Muscle layer of duodenum (tissue), 2 donors: ENCODE data around the gene PTGIR.
A peak's percentile ranks its signal among the peaks of the same experiment; 100 is the strongest.

ENCODE experiments used
- H3K27ac ChIP-seq: one replicate; pipeline ENCODE4 v1.7.0; 2013; ENCODE audit warnings: mild to moderate bottlenecking, low read length
- H3K27me3 ChIP-seq: one replicate; pipeline ENCODE4 v1.7.0; 2013; ENCODE audit warnings: low read depth, mild to moderate bottlenecking, control low read depth, low read length
- H3K36me3 ChIP-seq, 2 donors: one replicate each; pipeline ENCODE4 v1.7.0; 2013; ENCODE audit warnings: low read length in 2 of 2, control low read depth in 1 of 2, mild to moderate bottlenecking in 1 of 2; ENCODE audit not compliant: insufficient read depth in 2 of 2, control insufficient read depth in 1 of 2
- H3K4me1 ChIP-seq, 2 donors: one replicate each; pipeline ENCODE4 v1.7.0; 2013; ENCODE audit warnings: low read length in 2 of 2, mild to moderate bottlenecking in 2 of 2, control low read depth in 1 of 2, moderate library complexity in 1 of 2; ENCODE audit not compliant: insufficient read depth in 2 of 2, control insufficient read depth in 1 of 2
- H3K4me3 ChIP-seq, 2 donors: one replicate each; pipeline ENCODE4 v1.7.0; 2013; ENCODE audit warnings: low read length in 2 of 2, low read depth in 1 of 2, mild to moderate bottlenecking in 1 of 2
- H3K9me3 ChIP-seq, 2 donors: one replicate each; pipeline ENCODE4 v1.7.0; 2013; ENCODE audit warnings: low read length in 2 of 2, control low read depth in 1 of 2, mild to moderate bottlenecking in 1 of 2; ENCODE audit not compliant: control insufficient read depth in 1 of 2
- donor health status: healthy.

Gene PTGIR

DNA sequence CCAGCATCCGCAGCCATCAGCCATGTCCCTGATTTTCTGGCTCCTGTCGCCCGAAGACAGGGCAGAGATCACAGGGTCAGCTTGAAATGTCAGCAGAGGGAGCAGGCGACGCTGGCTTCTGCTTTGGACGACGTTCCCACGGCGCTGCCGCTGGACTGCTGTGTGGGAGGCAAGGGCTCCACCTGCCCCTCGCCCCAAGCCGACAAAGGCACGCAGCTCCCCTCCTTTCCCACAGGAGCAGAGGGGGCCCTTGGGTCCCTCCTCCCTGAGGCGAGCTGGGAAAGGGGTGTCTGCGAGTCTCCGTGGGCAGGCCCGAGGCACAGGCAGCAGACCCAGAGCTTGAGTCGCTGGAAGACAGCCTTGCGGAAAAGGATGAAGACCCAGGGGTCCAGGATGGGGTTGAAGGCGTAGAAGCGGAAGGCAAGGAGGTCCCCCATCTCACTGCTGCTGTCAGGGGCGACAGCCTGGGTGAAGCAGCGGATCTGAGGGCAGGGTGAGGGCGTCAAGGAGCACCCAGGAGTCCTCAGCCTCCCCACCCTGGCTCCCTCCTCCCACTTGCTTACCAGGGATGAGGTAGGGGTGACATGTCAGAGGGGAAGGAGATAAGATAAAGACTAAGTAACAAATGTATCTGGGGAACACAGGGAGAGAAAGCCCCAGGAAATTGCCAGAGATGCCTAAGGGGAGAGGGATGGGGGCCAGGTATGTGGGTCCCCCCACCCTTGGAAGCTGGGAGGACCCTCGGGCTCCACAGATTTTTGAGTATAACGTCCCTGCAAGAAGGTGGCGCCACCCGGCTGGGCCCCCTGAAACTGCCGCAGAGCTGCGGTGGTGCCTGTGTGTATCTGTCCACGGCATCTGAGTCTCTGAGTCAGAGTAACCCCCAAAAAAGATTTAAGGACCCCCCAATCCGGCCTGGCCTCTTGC is 3.4 kb downstream of the PTGIR start:
- Histone ChIP-seq H3K9me3 (no peaks in the 10 kb centered on the region), H3K27ac (peak overlapping the region; percentile 74), H3K4me3 (peak overlapping the region; percentile 42 to 46), H3K27me3 (no peaks in the 10 kb centered on the region), H3K36me3 (no peaks in the 10 kb centered on the region), H3K4me1 (peaks cover 20 to 63% of the 10 kb centered on the region in 2 donors)

GRCh38 chr19:46620716-46621115 is 4.2 kb downstream of the PTGIR start:
- Histone ChIP-seq H3K36me3 (no peaks in the 10 kb centered on the region), H3K27me3 (no peaks in the 10 kb centered on the region), H3K9me3 (no peaks in the 10 kb centered on the region), H3K4me3 (peak overlapping the region; percentile 42 to 46), H3K4me1 (peaks cover 15 to 63% of the 10 kb centered on the region in 2 donors), H3K27ac (peak overlapping the region; percentile 74)

DNA sequence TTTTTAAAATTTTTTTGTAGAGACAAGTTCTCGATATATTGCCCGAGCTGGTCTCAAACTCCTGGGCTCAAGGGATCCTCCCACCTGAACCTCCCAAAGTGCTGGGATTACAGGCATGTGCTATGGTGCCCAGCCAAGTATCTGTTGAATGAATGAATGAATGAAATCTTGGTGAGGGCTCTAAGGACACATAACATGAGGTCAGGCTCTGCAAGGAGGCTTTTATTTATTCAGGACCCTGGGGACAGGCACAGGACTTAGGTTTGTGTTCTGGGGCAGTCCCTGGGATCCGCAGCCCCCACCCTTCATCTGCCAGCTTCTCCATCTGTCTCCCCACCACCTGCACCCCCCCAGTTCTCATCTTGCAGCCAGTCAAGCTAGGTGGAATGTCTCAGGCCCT is 4.6 kb downstream of the PTGIR start:
- H3K36me3 ChIP-seq = no peaks in the 10 kb centered on the region
- H3K27ac ChIP-seq = no peak overlapping the region
- no peaks in the 10 kb centered on the region for H3K9me3 ChIP-seq
- H3K27me3 ChIP-seq = no peaks in the 10 kb centered on the region
- peaks cover 11 to 59% of the 10 kb centered on the region in 2 donors for H3K4me1 ChIP-seq
- H3K4me3 ChIP-seq = peak overlapping the region in 1 of 2 donors; percentile 46

DNA sequence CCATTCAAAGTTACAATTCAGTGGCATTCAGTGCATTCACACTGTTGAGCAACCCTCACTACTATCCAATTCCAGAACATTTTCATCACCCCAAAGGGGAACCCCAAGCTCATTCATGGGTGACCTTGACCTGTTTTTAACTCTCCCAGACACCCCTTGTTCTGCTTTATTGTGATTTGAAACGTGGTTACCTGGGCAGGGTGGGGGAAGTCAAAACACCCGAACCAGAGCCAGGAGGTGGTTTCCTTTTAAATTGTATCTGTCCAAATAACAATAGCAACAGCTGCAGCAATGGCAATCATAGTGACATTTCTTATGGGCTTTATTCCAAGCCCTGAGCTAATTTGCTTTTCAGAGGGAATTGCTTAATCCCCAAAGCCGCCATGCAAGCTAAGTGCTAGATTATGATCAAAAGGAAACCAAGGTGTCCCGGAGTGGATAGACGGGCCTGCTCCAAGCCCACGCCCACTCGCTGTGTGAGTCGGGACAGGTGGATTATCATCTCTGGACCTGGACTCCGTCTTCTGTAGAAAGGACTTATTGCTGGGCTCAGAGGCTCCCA is 6.1 kb downstream of the PTGIR start:
- no peaks in the 10 kb centered on the region for H3K27me3 ChIP-seq
- no peak overlapping the region for H3K27ac ChIP-seq
- no peak overlapping the region for H3K4me3 ChIP-seq
- H3K4me1 ChIP-seq = peaks cover 6 to 49% of the 10 kb centered on the region in 2 donors
- no peaks in the 10 kb centered on the region for H3K9me3 ChIP-seq
- H3K36me3 ChIP-seq = no peaks in the 10 kb centered on the region

GRCh38 chr19:46617601-46618000 is 7.3 kb downstream of the PTGIR start:
- Histone ChIP-seq H3K27me3 (no peaks in the 10 kb centered on the region), H3K4me1 (peaks cover 6 to 43% of the 10 kb centered on the region in 2 donors), H3K36me3 (no peaks in the 10 kb centered on the region), H3K4me3 (no peak overlapping the region), H3K27ac (peak overlapping the region; percentile 16), H3K9me3 (no peaks in the 10 kb centered on the region)

- no peaks in the 10 kb centered on the region for H3K36me3 ChIP-seq
- no peak overlapping the region for H3K4me3 ChIP-seq
- H3K4me1 ChIP-seq = peaks cover 6 to 35% of the 10 kb centered on the region in 2 donors
- peak overlapping the region; percentile 16 for H3K27ac ChIP-seq
- H3K27me3 ChIP-seq = no peaks in the 10 kb centered on the region
- H3K9me3 ChIP-seq = no peaks in the 10 kb centered on the region
Measured at GRCh38 chr19:46616631-46617322, 8.1 kb downstream of the PTGIR start.

DNA sequence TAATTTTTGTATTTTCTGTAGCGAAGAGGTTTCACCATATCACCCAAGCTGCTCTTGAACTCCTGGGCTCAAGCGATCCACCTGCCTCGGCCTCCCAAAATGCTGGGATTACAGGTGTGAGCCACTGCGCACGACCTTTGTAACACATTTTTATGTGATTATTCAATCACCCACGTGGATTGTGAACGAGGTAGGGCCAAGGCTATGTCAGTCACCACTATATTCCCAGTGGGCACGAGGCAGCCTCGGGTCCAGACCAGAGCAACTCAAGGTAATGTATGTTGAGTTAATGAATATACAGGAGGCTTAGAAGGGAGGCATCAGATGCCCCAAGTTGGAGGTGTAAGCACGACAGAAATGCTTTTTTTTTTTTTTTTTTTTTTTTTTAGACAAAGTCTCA is 8.9 kb downstream of the PTGIR start:
- no peak overlapping the region for H3K27ac ChIP-seq
- no peaks in the 10 kb centered on the region for H3K9me3 ChIP-seq
- H3K36me3 ChIP-seq = no peaks in the 10 kb centered on the region
- H3K27me3 ChIP-seq = no peaks in the 10 kb centered on the region
- H3K4me1 ChIP-seq = peaks cover 6 to 27% of the 10 kb centered on the region in 2 donors
- no peak overlapping the region for H3K4me3 ChIP-seq

DNA sequence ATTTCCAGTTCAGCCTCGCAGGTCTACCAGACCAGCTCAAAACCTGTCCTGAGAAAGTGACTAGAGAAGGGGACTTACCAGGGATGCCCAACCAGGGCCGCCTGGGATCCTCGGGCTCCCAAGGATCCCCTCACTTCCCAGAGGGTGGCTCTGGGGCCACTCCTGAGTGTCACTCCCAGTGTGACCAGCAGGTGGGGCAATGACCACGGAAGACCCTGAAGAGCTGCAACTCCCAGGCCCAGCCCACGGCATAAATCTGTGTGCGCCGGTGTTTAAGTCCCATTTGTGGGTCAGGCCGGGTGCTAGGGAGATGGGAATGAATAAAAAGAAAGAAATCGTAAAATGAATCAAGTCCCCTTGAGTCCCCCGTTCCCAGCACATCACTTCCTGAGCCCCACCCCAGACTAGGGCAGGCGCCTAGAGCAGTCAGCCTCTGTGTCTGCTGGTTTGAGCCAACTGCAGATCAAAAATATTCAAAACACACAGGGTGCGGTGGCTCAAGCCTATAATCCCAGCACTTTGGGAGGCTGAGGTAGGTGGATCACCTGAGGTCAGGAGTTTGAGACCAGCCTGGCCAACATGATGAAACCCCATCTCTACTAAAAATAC is 10.7 kb downstream of the PTGIR start:
- H3K36me3 ChIP-seq = peaks cover 6 to 8% of the 10 kb centered on the region in 2 donors
- no peaks in the 10 kb centered on the region for H3K9me3 ChIP-seq
- H3K27ac ChIP-seq = no peak overlapping the region
- no peak overlapping the region for H3K4me3 ChIP-seq
- no peaks in the 10 kb centered on the region for H3K27me3 ChIP-seq
- H3K4me1 ChIP-seq = peaks cover 6 to 11% of the 10 kb centered on the region in 2 donors

- Histone ChIP-seq H3K4me1 (peaks cover 6 to 8% of the 10 kb centered on the region in 2 donors), H3K9me3 (no peaks in the 10 kb centered on the region), H3K27me3 (no peaks in the 10 kb centered on the region), H3K27ac (no peak overlapping the region), H3K36me3 (peaks cover 12 to 15% of the 10 kb centered on the region in 2 donors), H3K4me3 (no peak overlapping the region)
Measured at GRCh38 chr19:46613525-46613924, 11.4 kb downstream of the PTGIR start.

DNA sequence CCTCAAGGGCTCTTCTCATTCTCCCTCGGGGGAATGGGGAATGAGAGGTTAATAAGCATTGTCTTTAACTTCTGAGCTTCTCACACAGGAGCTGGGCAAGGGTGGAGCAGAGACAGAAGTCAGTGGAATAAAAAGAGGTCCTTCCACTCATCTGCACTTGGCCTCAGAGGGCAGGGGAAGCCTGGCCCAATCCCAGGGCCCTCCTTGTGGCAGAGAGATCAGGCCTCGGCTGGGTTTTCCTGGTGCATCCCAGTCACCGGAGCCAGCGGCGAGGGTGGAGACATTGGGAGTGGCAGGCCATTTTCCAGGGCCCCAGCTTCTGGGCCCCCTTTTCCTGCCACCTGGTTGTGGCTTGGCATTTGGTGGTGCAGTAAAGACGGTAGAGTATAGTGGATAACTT is 13.1 kb downstream of the PTGIR start:
- no peak overlapping the region for H3K4me3 ChIP-seq
- H3K27ac ChIP-seq = no peak overlapping the region
- peaks cover 0 to 8% of the 10 kb centered on the region in 2 donors for H3K4me1 ChIP-seq
- H3K9me3 ChIP-seq = no peaks in the 10 kb centered on the region
- no peaks in the 10 kb centered on the region for H3K27me3 ChIP-seq
- H3K36me3 ChIP-seq = peaks cover 28 to 32% of the 10 kb centered on the region in 2 donors
